ENCODE measurements around the gene OLFML2A. TPM values are rescaled to one million over a fixed set of nuclear protein-coding genes. Genes with fewer than 3 reads are reported as not detected.
A peak's percentile ranks its signal among the peaks of the same experiment; 100 is the strongest.

The OLFML2A gene
- total and polyA plus RNA-seq, 8 donors: 0.95 to 8.6 (median 6.1) TPM

DNA sequence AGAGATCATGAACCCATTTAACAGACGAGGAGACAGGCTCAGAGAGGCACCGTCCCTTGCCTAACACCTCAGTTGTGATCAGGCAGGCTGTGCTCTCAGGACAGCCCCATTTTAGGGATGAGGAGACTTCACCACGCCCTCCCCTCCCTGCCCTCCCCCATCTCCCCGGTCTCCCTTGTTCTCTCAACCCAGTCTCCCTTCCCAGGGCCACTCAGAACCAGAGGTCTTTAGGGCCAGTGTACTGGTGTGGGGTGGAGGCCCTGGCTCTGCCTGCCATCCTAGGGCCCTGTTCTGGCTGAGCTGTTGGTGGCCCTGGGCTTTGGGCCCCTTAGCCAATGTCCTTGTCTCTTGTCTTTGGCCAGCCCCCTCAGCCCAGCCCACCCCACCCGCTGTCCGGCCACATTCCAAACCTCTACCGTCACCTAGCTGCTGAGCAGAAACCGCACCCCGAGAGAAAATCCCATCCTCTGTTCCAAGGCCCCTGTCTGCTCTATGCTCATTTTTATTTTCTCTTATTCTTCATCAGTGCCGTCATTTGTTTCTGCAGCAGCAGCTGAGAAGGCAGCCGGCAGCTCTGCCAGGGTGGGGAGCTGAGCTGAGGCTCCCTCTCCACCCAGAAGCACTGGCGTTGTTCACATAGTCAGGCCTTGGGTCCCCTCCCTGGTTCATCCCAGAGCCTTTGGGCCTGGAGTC lies 33.9 kb downstream of the OLFML2A start:
- Histone ChIP-seq H3K9me3 (no peaks in the 10 kb centered on the region), H3K4me1 (no peaks in the 10 kb centered on the region), H3K27me3 (no peaks in the 10 kb centered on the region), H3K27ac (peak overlapping the region in 2 of 4 donors; percentile 50 to 54), H3K36me3 (no peaks in the 10 kb centered on the region), H3K4me3 (no peak overlapping the region)
- FAIRE-seq (no peak), DNase-seq (no peak), ATAC-seq (peak; percentile 43 to 80 (median 68))
- WGBS, 2 donors: 72 to 78% methylated on average over 12 of the region's 12 CpGs
- TF ChIP-seq CTCF (IDR thresholded peaks at IDR 0.05): no peak
- intact Hi-C loops (cut with DNase I): no loop called here

DNA sequence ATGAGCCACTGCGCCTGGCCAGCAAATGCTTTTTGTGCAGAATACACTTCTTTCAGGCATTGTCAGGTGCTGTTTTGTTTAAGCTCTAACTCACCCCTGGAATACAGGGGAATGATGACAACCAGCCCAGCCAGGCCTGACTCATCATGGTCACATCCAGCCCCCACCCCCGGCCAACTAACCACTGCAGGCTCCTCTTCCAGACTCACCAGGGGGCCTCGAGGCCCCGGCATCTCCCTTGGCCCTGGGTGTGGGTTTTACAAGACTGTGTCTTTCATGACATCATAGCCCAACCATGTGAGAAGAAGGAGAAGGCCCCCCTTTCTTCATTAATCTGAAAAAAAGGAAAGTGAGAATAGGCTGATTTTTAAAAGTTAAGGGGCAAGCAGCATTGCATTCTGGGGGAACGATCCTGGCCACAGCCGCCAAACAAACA lies 35.5 kb downstream of the OLFML2A start:
- no peaks in the 10 kb centered on the region for H3K36me3 ChIP-seq
- H3K4me1 ChIP-seq: no peaks in the 10 kb centered on the region
- TF ChIP-seq CTCF (IDR thresholded peaks at IDR 0.05): no peak
- intact Hi-C loops (cut with DNase I): no loop called here
- no peaks in the 10 kb centered on the region for H3K9me3 ChIP-seq
- H3K27ac ChIP-seq: no peak overlapping the region
- peak in 2 of 4 donors; percentile 47 to 50 for ATAC-seq
- no peaks in the 10 kb centered on the region for H3K27me3 ChIP-seq
- H3K4me3 ChIP-seq: no peak overlapping the region
- 81 to 88% methylated on average over 6 of the region's 6 CpGs for WGBS, 2 donors
- peak in 1 of 6 donors; percentile 15 for DNase-seq
- no peak for FAIRE-seq

DNA sequence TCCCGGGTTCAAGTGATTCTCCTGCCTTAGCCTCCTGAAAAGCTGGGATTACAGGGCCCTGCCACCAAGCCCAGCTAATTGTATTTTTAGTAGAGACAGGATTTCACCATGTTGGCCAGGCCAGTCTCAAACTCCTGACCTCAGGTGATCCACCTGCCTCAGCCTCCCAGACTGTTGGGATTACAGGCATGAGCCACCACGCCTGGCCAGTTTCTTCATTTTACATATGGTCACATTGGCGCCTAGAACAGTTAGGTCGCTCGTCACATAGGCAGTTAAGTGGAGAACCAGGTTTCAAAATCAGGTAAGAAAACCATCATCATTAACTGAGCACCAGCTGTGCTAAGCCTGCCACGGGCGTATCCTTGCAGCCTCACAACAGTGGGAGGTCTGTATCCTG lies 36.1 kb downstream of the OLFML2A start:
- intact Hi-C loops (cut with DNase I): no loop called here
- H3K4me1 ChIP-seq: no peaks in the 10 kb centered on the region
- 91 to 92% methylated on average over 7 of the region's 7 CpGs for WGBS, 2 donors
- H3K27ac ChIP-seq: no peak overlapping the region
- H3K27me3 ChIP-seq: no peaks in the 10 kb centered on the region
- FAIRE-seq: no peak
- DNase-seq: no peak
- TF ChIP-seq CTCF (IDR thresholded peaks at IDR 0.05): no peak
- no peaks in the 10 kb centered on the region for H3K36me3 ChIP-seq
- no peak overlapping the region for H3K4me3 ChIP-seq
- ATAC-seq: no peak
- no peaks in the 10 kb centered on the region for H3K9me3 ChIP-seq

DNA sequence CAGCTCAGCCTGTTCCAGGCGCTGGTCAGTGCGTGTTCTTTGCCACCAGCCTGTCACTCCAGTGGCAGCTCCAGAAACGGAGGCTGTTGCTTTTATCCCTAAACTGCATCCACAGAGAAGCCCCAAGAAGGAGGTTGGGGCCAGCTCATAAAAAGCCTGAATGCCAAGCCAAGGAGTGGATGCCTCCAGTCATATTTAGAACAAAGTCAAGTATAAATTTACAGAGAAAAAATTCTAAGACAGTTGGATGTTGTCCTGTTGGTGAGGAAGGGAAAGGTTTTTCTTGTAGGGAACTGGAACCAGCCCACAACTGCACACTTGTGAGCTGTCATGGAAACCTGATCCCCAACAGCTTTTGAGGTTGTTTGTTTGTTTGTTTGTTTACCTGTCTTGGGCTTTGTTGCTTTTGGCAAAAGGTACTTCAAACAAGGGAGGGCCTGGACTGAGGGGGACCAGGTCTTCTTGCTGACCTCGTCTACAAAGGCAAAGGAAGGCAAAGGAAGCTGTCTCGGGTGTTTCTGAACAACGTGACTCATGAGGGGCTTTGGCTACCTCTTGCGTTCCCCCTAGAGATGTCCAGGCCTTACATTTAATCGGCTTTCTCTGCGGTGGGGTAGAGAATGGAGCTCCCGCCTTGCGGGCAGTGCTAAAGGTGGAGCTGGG lies 36.7 kb downstream of the OLFML2A start:
- Histone ChIP-seq H3K4me1 (peaks cover 0 to 6% (median 4%) of the 10 kb centered on the region in 3 donors), H3K27me3 (no peaks in the 10 kb centered on the region), H3K27ac (no peak overlapping the region), H3K36me3 (no peaks in the 10 kb centered on the region), H3K4me3 (no peak overlapping the region), H3K9me3 (no peaks in the 10 kb centered on the region)
- no peak for DNase-seq
- FAIRE-seq: no peak
- ATAC-seq: no peak
- intact Hi-C loops (cut with DNase I): no loop called here
- TF ChIP-seq CTCF (IDR thresholded peaks at IDR 0.05): no peak
- 86 to 94% methylated on average over 11 of the region's 11 CpGs for WGBS, 2 donors

GRCh38 chr9:124814164-124814535 lies 37.2 kb downstream of the OLFML2A start:
- no peaks in the 10 kb centered on the region for H3K9me3 ChIP-seq
- no peak overlapping the region for H3K4me3 ChIP-seq
- intact Hi-C loops (cut with DNase I): no loop called here
- no peak for DNase-seq
- FAIRE-seq: no peak
- WGBS, 2 donors: 84% methylated on average over 5 of the region's 5 CpGs
- no peak for ATAC-seq
- H3K27ac ChIP-seq: no peak overlapping the region
- peaks cover 0 to 11% (median 9%) of the 10 kb centered on the region in 3 donors for H3K4me1 ChIP-seq
- no peaks in the 10 kb centered on the region for H3K36me3 ChIP-seq
- no peak for TF ChIP-seq CTCF (IDR thresholded peaks at IDR 0.05)
- no peaks in the 10 kb centered on the region for H3K27me3 ChIP-seq

All from pancreas (tissue), 10 donors.